Ovary (tissue), 3 donors: ENCODE data around the gene CHSY3.

Experiments used
- CTCF ChIP-seq, 3 donors: fragments of 450-650 bp in 2 of 3; fragments of 200-600 bp in 1 of 3; IDR thresholded peaks; one replicate each; pipeline versions ENCODE4 v1.5.1 to v1.8.0; 2016 to 2022; ENCODE audit warnings: antibody characterized with exemption in 3 of 3, mild to moderate bottlenecking in 1 of 3
- EP300 ChIP-seq: sonication (generic); formaldehyde crosslinking; IDR thresholded peaks from one replicate; pipeline ENCODE4 v1.6.1; 2017; ENCODE audit warnings: antibody characterized with exemption
- donor health status: DM: no; HTN: no; CAD: no.

- TF ChIP-seq CTCF (IDR thresholded peaks at IDR 0.05): no peak
- TF ChIP-seq EP300: no peak
These were observed 117.6 kb downstream of the CHSY3 start for GRCh38 chr5:130021876-130022275.
